Esophagus muscularis mucosa (tissue), 4 donors: ENCODE results near the gene KIAA1210.

Experiments used
- CTCF ChIP-seq, 3 experiments: fragments of 200-600 bp in 2 of 3; fragments of 450-650 bp in 1 of 3; sonication (generic) in 2 of 3; IDR thresholded peaks; one replicate each; pipeline ENCODE4 v1.5.1; 2017 to 2019; ENCODE audit warnings: antibody characterized with exemption in 3 of 3, mild to moderate bottlenecking in 2 of 3, moderate library complexity in 1 of 3
- EP300 ChIP-seq: sonication (generic); formaldehyde crosslinking; IDR thresholded peaks from one replicate; pipeline ENCODE4 v1.6.1; 2017; ENCODE audit warnings: antibody characterized with exemption
- POLR2A ChIP-seq: fragments of 450-650 bp; IDR thresholded peaks from one replicate; pipeline ENCODE4 v1.6.1; 2017; ENCODE audit warnings: antibody characterized with exemption, moderate library complexity, mild to moderate bottlenecking, low read depth
- POLR2AphosphoS5 ChIP-seq, 2 donors: sonication (generic); formaldehyde crosslinking; IDR thresholded peaks; one replicate each; pipeline ENCODE4 v1.6.1; 2017; ENCODE audit warnings: antibody characterized with exemption in 2 of 2

DNA sequence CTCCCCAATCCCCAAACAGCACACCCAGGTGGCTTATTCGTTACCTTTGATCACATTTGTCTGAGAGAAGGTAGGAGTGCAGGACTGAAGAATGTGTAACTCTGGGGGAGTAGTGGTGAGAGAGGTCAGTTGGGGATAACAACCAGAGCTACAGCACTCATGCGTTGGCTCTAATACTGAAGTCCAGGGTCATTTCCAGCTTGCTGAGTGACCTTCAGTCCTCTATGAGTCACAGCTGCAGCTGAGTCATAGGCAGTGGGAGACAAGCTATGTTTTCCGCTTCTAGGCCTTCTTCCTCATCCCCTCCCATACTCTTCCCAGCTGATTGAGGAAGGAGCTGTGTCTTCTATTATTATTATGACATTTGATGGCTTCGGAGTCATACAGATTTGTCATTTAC is 86.4 kb downstream of the KIAA1210 start:
- TF ChIP-seq POLR2AphosphoS5 (IDR thresholded peaks at IDR 0.05): peak; percentile 28 to 37
- no peak for TF ChIP-seq CTCF (IDR thresholded peaks at IDR 0.05)
- no peak for TF ChIP-seq POLR2A
- TF ChIP-seq EP300: no peak
